Measurements from ENCODE around the gene TRIM8. TPM values are rescaled to one million over a fixed set of nuclear protein-coding genes. Genes with fewer than 3 reads are reported as not detected.
A peak's percentile ranks its signal among the peaks of the same experiment; 100 is the strongest.
"Not testable (repeated sequence)": the region's sequence is repeated elsewhere in the genome, so short reads cannot be mapped to it uniquely, and the experiment has no call there.

The TRIM8 gene
- total RNA-seq, 1 donor from 2014 or later: 129 TPM

- no peak for DNase-seq (ENCODE audit: low spot score)
Observed at GRCh38 chr10:102670871-102671434, 26.7 kb downstream of the TRIM8 start.

- DNase-seq (ENCODE audit: low spot score): no peak
Observed at GRCh38 chr10:102673236-102673818, 29.0 kb downstream of the TRIM8 start.

- no peak for DNase-seq (ENCODE audit: low spot score)
Observed at GRCh38 chr10:102673819-102674511, 29.7 kb downstream of the TRIM8 start.

- DNase-seq (ENCODE audit: low spot score): no peak
Observed at GRCh38 chr10:102674566-102674965, 30.3 kb downstream of the TRIM8 start.

- no peak for DNase-seq (ENCODE audit: low spot score)
Observed at GRCh38 chr10:102675011-102675665, 30.9 kb downstream of the TRIM8 start.

- peak; percentile 57 for DNase-seq (ENCODE audit: low spot score)
Observed at GRCh38 chr10:102675666-102676533, 31.6 kb downstream of the TRIM8 start.

- DNase-seq (ENCODE audit: low spot score): no peak
Observed at GRCh38 chr10:102676534-102677315, 32.4 kb downstream of the TRIM8 start.

- DNase-seq (ENCODE audit: low spot score): no peak
Observed at GRCh38 chr10:102677331-102678067, 33.2 kb downstream of the TRIM8 start.

GRCh38 chr10:102678068-102678400 is 33.8 kb downstream of the TRIM8 start:
- no peak for DNase-seq (ENCODE audit: low spot score)

GRCh38 chr10:102678842-102679289 is 34.6 kb downstream of the TRIM8 start:
- DNase-seq (ENCODE audit: low spot score): peak; percentile 55

- DNase-seq (ENCODE audit: low spot score): no peak
Observed at GRCh38 chr10:102679596-102679995, 35.3 kb downstream of the TRIM8 start.

GRCh38 chr10:102681696-102682095 is 37.4 kb downstream of the TRIM8 start:
- DNase-seq (ENCODE audit: low spot score): no peak

- no peak for DNase-seq (ENCODE audit: low spot score)
Observed at GRCh38 chr10:102682416-102682815, 38.1 kb downstream of the TRIM8 start.

GRCh38 chr10:102682981-102683380 is 38.7 kb downstream of the TRIM8 start:
- no peak for DNase-seq (ENCODE audit: low spot score)

GRCh38 chr10:102683736-102684135 is 39.5 kb downstream of the TRIM8 start:
- DNase-seq (ENCODE audit: low spot score): no peak

- no peak for DNase-seq (ENCODE audit: low spot score)
Observed at GRCh38 chr10:102691285-102692066, 47.2 kb downstream of the TRIM8 start.

- DNase-seq (ENCODE audit: low spot score): not testable (repeated sequence)
Observed at GRCh38 chr10:102695401-102695800, 51.1 kb downstream of the TRIM8 start.

- no peak for DNase-seq (ENCODE audit: low spot score)
Observed at GRCh38 chr10:102696736-102697135, 52.5 kb downstream of the TRIM8 start.

GRCh38 chr10:102698894-102699293 is 54.6 kb downstream of the TRIM8 start:
- no peak for DNase-seq (ENCODE audit: low spot score)
